HTR-8/SVneo (cell line): Measurements from ENCODE around the gene RPLP2.

ENCODE experiments used
- DNase-seq: peaks from one replicate; pipeline ENCODE4 v3.0.0; 2011; ENCODE audit warnings: low spot score, mixed read lengths; ENCODE audit not compliant: insufficient read length
- FAIRE-seq: peaks from 2 replicates; lab custom pipeline; 2011; peaks lifted over from hg19 to GRCh38; lab: Jason Lieb, UNC

RPLP2 gene

GRCh38 chr11:846496-847098 is 36.8 kb downstream of the RPLP2 start:
- FAIRE-seq (no peak), DNase-seq (no peak)

DNA sequence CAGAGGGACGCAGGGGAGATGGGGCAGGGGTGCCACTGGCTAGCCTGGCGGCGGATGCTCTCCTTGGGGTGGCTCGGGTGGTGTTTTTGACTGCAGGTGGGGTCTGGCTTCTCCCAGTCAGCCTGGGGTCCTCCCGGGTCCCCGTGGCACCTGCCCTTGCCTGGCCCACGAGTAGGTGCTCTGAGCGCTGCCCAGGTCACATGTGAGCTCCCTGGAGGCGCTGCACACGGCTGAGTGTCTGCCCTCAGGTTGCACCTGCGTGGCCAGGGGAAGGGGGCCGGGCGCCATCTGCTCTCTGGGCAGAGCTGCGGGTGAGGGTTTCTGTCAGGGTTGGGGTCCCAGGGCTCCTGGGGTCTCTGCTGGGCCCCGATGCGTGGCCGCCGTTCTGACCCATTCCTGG is 38.1 kb downstream of the RPLP2 start:
- no peak for FAIRE-seq
- no peak for DNase-seq

DNA sequence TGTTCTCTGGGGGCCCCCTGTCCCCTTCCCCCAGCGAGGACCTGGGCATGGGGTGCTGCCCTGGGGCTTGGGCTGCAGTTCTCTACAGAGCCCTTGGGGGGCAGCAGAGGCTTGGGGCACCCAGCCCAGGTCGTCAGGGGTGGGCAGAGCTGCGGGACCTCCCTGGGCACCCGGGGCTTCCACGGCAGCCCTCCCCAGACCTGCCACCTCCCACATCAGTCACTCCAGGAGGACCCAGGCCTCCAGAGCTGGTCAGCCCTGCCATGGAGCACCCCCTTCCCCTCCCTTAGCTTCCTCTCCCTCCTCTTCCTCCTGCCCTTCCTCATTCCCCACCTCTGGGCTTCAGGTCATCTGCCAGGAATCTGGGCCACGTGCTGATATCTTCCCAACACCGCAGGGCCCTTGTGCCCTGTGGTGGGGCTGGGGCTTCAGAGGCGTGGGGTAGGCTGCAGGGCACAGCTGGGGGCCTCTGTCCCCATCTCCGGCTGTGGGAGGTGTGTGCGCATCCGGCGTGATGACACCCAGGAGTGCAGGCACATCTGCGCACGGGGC is 38.7 kb downstream of the RPLP2 start:
- FAIRE-seq (no peak), DNase-seq (no peak)

DNA sequence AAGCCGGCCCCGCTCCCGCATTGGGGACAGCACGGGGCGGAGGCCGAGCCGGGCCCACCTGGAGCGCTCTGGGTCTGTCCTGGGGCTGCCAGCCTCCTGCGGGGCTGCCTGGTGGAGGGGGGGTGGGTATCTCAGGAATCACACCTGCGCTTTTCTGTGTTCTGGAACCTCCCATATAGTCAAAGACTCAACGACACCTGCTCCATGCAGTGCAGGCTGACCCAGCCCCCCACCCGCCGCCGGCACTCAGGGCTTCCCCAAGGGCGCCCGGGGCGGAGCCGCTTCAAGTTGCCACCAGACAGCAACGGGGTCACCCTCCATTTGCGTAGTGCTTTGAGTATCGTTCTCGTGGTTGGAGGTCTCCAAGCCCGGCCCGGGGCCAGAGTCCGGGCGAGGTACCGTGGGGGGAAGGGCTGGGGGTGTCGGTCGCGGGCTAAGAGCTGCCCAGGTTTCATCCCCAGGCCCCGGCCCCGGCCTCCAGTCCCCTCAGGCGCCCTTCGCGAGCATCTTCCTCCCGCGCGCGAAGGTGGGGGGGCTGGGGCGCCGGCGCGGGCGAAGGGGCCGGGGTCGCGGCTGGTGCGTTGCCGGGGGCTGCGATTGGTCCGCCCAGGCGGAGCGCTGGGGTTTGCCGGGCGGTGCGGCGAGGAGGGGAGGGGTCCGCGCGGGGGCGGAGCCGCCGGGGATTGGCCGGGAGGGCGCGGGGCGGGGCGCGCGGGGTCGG is 39.5 kb downstream of the RPLP2 start:
- DNase-seq (no peak), FAIRE-seq (no peak)

DNA sequence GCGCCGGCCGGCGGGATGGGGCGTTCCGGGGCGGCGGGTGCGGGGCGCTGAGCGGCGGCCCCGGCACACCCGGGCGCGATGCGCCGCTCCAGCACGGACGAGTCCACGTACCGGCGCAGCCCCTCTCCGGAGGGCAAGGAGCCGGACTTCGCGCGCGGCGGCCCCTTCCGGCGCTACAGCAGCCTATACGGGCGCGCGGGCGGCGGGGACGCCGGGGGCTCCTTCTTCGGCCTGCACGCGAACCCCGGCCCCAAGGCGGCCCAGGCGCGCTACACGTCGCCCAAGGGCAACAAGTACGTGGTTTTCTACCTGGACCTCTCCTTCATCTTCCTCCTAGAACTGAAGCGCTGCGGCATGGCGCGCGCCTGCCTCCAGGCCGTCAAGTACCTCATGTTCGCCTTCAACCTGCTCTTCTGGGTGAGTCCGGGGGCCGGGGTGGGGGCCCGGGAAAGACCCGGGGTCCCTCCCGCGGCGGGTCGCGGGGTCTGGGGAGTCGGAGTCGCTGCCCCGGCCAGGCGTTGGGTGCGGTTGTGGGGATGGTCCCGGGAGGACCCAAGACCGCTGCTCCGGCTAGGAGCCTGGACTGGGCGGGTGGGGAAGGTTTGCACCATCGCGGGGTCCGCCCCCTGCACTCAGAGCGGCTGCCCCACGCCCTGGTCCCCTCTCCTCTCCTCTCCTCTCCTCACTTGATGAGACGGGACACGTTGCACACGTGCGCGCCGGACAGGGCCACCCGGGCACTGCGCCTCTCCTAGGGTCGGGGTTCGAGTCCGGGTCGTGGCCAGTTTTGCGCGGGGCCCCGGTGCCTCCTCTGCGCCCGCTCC is 40.4 kb downstream of the RPLP2 start:
- DNase-seq (no peak), FAIRE-seq (no peak)

DNA sequence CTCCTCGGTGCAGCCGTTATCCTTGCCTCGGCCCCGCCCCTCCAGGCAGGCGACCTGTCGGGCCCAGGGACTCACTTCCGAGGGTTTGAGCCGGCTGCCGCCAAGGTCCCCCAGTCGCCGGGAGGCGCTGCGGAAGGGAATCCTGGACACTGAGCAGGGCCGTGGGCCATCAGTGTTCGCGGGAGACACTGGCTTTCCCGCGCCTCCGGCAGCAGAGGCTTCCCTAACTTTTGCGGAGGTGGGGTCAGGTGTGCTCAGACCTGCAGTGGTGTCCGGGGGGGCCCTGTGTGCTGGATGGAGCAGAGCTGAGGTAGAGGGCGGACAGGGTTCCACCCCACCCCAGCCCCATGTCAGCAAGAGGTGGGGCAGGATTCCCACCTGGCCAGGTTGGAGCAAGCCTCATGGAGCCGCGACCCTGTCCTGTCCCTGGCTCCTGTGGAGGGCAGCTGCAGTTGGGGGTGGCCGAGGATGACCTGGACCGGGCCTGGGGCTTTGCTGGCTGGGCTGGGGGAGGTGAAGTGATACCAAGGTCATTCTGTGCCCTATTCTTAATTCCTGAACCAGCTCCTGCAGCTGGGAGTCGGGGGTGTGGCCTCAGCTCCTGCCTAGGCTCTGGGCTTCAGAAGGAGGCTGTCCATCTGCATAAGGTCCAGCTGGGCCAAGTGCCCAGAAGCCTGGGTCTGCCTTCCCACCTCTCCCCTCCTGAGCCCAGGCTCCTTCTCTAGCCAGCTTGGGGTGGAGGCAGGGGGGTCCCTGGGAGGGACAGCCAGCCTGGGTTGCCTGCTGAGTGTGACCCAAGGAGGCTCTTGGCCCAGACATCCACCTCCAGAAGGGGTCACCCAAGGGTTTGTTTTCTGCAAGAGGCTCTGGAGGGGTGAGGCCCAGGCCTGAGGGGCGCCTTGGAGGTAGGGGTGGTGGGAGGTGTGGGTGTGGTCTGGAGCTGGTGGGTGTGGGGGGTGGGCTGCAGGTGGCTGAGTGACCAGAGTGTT is 41.3 kb downstream of the RPLP2 start:
- DNase-seq = no peak
- FAIRE-seq = peak; percentile 16

GRCh38 chr11:852762-853161 is 43.0 kb downstream of the RPLP2 start:
- FAIRE-seq (no peak), DNase-seq (no peak)

DNA sequence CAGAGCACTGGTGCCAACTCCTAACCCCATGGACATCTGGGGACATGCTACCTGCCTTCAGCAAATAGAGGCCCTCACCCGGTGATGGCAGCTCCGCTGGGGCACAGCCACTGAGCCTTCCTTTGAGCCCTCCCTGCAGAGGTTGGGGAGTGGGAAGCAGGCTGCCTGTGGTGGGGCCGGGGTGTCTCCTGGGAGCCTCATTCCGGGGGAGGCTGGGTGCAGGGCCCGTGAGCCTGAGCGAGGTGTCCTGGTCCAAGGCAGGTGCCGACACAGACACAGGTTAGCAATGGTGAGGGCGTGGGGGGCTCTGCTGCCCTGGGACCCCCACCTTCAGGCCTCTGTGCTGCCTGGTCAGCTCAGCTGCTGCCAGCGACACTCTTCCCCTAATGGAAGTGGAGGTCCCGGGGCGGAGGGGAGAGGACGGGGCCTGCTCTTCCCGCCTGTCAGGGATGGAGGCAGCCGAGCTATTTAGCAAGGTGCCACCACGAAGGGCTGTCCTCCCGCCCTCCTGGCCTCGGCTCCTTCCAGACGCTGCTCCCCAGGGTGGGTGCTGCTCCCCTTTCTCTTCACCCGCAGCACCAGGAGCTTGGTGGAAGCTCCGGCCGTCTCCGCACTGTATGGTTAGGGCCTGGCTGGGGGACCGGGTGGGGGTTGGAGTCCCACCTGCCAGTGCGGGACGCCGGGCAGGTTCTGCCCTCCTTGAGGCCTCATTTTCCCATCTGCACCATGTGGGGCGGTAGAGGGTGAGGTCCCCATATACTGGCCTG is 44.1 kb downstream of the RPLP2 start:
- FAIRE-seq (no peak), DNase-seq (no peak)

DNA sequence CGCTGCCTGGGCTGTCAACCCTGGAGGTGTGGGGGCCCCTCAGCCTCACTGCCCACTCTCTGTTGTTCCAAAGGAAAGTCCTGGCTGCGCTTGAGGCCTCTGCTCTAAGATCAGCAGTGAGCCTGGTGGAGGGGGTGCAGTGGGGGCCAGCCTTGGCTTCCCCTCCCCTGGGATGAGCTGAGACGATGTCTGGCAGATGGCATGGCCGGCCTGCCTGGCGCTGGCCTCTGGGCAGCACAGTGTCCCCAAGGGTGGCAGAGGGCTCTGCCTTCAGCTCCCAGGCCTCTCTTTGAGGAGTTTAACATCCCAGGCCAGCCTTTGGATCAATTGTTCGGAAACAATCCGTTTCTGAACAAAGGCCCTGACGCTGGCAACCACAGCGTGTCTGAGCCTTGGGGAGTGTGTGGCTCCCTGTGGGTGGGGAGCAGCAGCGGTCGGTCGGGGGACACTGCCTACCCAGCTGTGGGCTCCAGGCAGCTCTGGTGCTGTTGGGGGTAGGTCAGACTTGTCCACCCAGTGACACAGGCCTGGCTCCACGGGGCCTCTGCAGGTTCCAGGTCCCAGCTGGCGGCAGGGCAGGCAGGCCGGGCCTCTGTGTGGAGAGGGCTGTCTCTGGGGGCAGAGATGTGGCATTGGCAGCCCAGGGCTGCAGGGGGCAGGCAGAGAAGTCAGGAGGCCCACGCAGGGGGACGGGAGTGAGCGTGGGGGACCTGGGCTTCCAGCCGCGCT is 45.0 kb downstream of the RPLP2 start:
- no peak for FAIRE-seq
- DNase-seq = no peak

GRCh38 chr11:855330-855674 is 45.5 kb downstream of the RPLP2 start:
- FAIRE-seq (no peak), DNase-seq (no peak)

GRCh38 chr11:855796-856195 is 46.0 kb downstream of the RPLP2 start:
- DNase-seq = no peak
- no peak for FAIRE-seq

DNA sequence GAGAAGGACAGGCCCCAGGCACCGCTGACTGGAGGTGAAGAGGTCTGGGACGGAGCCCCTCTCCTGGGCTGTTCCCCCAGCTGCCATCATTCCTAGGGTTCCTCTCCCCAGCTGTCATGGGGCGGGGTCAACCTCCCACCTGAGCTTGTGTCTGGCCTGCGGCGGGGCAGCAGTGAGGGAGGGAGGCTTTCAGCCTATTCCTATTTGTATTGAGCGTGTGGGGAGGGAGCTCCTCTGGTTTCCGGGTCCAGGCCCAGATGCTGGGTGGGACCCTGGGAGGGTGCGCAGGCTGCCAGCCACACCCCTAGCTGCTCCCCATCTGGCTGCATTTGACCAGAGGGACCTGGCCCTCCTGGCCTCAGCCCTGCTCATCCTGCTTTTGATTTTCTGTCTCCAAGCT is 46.6 kb downstream of the RPLP2 start:
- DNase-seq (no peak), FAIRE-seq (no peak)

DNA sequence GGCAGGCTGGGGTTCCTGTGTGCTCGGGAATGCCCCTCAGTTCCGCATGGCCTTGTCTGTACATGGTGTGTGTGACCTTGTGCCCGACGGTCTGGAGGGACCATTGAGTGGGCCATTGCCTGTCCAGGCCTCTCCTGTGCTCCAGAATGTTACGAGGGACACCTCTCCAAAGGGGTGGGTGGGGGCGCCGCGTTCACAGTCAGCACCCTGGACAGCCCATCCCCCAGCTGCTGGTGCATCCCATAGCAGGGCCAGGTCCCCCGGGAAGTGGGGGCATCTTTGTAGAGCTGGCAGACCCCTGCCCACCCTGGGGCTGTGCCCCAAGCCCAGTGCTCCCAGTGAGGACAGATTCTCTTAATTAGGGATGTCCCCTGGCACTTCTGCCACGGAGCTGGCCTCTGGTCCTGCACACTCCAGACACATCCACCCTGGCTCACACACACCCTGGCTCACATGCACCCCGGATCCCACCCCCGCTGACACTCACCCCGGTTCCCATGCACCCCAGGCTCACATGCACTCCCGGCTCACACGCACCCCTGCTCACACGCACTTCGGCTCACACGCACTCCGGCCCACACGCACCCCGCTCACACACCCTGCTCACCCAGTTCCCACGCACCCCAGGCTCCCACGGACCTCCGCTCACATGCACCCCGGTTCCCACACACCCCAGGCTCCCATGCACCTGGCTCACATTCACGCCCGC is 48.4 kb downstream of the RPLP2 start:
- no peak for FAIRE-seq
- DNase-seq = no peak

- no peak for DNase-seq
- no peak for FAIRE-seq
Observed at GRCh38 chr11:858762-859339, 49.1 kb downstream of the RPLP2 start.

DNA sequence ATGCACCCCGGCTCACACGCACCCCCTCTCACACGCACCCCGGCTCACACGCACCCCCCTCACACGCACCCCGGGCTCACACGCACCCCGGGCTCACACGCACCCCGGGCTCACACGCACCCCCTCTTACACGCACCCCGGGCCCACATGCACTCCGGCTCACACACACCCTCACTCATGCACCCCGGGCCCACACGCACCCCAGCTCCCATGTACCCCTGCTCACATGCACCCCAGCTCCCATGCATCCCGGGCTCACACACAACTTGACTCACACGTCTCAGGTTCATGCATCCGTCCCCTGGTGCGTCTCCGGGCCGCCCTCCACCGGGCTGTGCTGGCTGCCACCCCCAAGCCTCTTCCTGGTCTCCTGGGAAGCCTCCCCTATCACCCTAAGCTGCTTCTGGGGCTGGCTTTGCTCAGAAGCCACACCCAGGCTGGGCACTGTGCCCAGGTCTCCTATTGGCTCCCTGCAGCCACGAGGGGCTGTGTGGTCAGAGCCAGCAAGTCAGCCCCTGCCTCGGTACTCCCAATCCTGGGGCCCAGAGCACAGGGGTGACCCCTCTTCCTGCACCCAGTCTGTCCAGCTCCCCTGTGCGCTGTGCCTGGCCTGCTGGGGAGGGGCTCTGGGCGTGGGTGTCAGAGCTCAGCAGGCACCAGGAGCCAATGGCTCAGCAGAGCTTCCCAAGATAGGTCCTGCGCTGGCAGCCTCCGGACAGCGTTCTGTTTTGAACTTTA is 49.8 kb downstream of the RPLP2 start:
- DNase-seq (no peak), FAIRE-seq (no peak)

GRCh38 chr11:860234-861104 is 50.7 kb downstream of the RPLP2 start:
- FAIRE-seq = no peak

More at GRCh38 chr11:860234-861104, 50.7 kb downstream of the RPLP2 start:
- no peak for DNase-seq
